Lower lobe of right lung (tissue), 2 donors: ENCODE measurements around the gene DPP4. TPM values are rescaled to one million over a fixed set of nuclear protein-coding genes. Genes with fewer than 3 reads are reported as not detected.
"Not testable (repeated sequence)": the region's sequence is repeated elsewhere in the genome, so short reads cannot be mapped to it uniquely, and the experiment has no call there.

Source experiments
- ATAC-seq, 2 donors: fragments of 200-7000 bp; cut with Tn5 transposase; one replicate each; pipeline ENCODE4 v1.9.1; 2020 to 2022; ENCODE audit warnings: mild to moderate bottlenecking in 2 of 2, moderate library complexity in 2 of 2
- DNase-seq: peaks from one replicate; pipeline ENCODE4 v3.0.0-alpha.2; 2020
- H3K27ac ChIP-seq: fragments of 200-600 bp; one replicate; pipeline ENCODE4 v1.8.0; 2022
- H3K27me3 ChIP-seq: fragments of 200-600 bp; one replicate; pipeline ENCODE4 v1.8.0; 2022; ENCODE audit warnings: low read depth
- H3K36me3 ChIP-seq: fragments of 200-600 bp; one replicate; pipeline ENCODE4 v1.8.0; 2022; ENCODE audit warnings: mild to moderate bottlenecking
- H3K4me1 ChIP-seq: fragments of 200-600 bp; one replicate; pipeline ENCODE4 v1.8.0; 2022
- H3K4me3 ChIP-seq: fragments of 200-600 bp; one replicate; pipeline ENCODE4 v1.8.0; 2022; ENCODE audit warnings: mild to moderate bottlenecking
- H3K9me3 ChIP-seq: fragments of 200-600 bp; one replicate; pipeline ENCODE4 v1.8.0; 2022
- CTCF ChIP-seq: fragments of 200-600 bp; IDR thresholded peaks from one replicate; pipeline ENCODE4 v1.8.0; 2022; ENCODE audit warnings: antibody characterized with exemption, mild to moderate bottlenecking
- intact Hi-C: fragments of 100-400 bp; cut with DNase I; formaldehyde crosslinking; loops from one replicate; pipeline ENCODE4 v1.11.0; 2022
- total RNA-seq: library from RNA; stranded (reverse); fragmentation: NEBNext Ultra II Directional; extraction: Animal tissue kit (Norgen Biotek cat#: 25700); gene quantifications from one replicate; pipeline ENCODE4 v1.2.1, GENCODE V29; 2021
- donor health status: DM: no; HTN: yes; CAD: no; lungs with severe emphysema.

The DPP4 gene
- total RNA-seq, 1 donor from 2014 or later, result 24.5 TPM

GRCh38 chr2:161981679-161982250 lies 92.2 kb downstream of the DPP4 start:
- intact Hi-C loops, result no loop called here
- Histone ChIP-seq H3K9me3 (no peaks in the 10 kb centered on the region), H3K4me3 (no peak overlapping the region), H3K4me1 (no peaks in the 10 kb centered on the region), H3K27me3 (no peaks in the 10 kb centered on the region), H3K36me3 (no peaks in the 10 kb centered on the region), H3K27ac (no peak overlapping the region)
- DNase-seq (no peak), ATAC-seq (no peak)
- no peak for TF ChIP-seq CTCF

GRCh38 chr2:161980976-161981375 lies 93.0 kb downstream of the DPP4 start:
- no peak overlapping the region for H3K27ac ChIP-seq
- intact Hi-C loops, result no loop called here
- H3K4me1 ChIP-seq, result no peaks in the 10 kb centered on the region
- ATAC-seq, result no peak
- no peak overlapping the region for H3K4me3 ChIP-seq
- no peaks in the 10 kb centered on the region for H3K27me3 ChIP-seq
- H3K9me3 ChIP-seq, result no peaks in the 10 kb centered on the region
- no peak for DNase-seq
- no peaks in the 10 kb centered on the region for H3K36me3 ChIP-seq
- TF ChIP-seq CTCF, result no peak

- Histone ChIP-seq H3K9me3 (no peaks in the 10 kb centered on the region), H3K36me3 (no peaks in the 10 kb centered on the region), H3K27me3 (no peaks in the 10 kb centered on the region), H3K4me1 (no peaks in the 10 kb centered on the region), H3K27ac (no peak overlapping the region), H3K4me3 (no peak overlapping the region)
- intact Hi-C loops, result no loop called here
- ATAC-seq (no peak), DNase-seq (no peak)
- TF ChIP-seq CTCF, result no peak
Measured at GRCh38 chr2:161979490-161979889, 94.5 kb downstream of the DPP4 start.

- H3K27me3 ChIP-seq, ATAC-seq, H3K4me1 ChIP-seq, intact Hi-C loops, H3K36me3 ChIP-seq, H3K4me3 ChIP-seq, H3K9me3 ChIP-seq, DNase-seq, H3K27ac ChIP-seq: not testable (repeated sequence)
Measured at GRCh38 chr2:161977926-161978325, 96.1 kb downstream of the DPP4 start.

GRCh38 chr2:161976917-161977316 lies 97.1 kb downstream of the DPP4 start:
- Histone ChIP-seq H3K4me1 (no peaks in the 10 kb centered on the region), H3K36me3 (no peaks in the 10 kb centered on the region), H3K27ac (no peak overlapping the region), H3K27me3 (no peaks in the 10 kb centered on the region), H3K4me3 (no peak overlapping the region), H3K9me3 (no peaks in the 10 kb centered on the region)
- ATAC-seq (no peak), DNase-seq (no peak)
- TF ChIP-seq CTCF, result no peak
- intact Hi-C loops, result no loop called here

- Histone ChIP-seq H3K27me3 (no peaks in the 10 kb centered on the region), H3K4me1 (no peaks in the 10 kb centered on the region), H3K27ac (no peak overlapping the region), H3K4me3 (no peak overlapping the region), H3K36me3 (no peaks in the 10 kb centered on the region), H3K9me3 (no peaks in the 10 kb centered on the region)
- no peak for ATAC-seq
- intact Hi-C loops, result no loop called here
- no peak for DNase-seq
- no peak for TF ChIP-seq CTCF
Measured at GRCh38 chr2:161976295-161976694, 97.7 kb downstream of the DPP4 start.
